ENCODE results near the gene PMEPA1. TPM values are rescaled to one million over a fixed set of nuclear protein-coding genes. Genes with fewer than 3 reads are reported as not detected.
A peak's percentile ranks its signal among the peaks of the same experiment; 100 is the strongest.

Gene PMEPA1
- total RNA-seq, 1 donor: 23.5 TPM

GRCh38 chr20:57711826-57712225, 2.0 kb upstream of the PMEPA1 start:
- Histone ChIP-seq H4K20me1 (ENCODE audit: insufficient read depth, low read length) (peaks cover 16% of the 10 kb centered on the region), H2AFZ (ENCODE audit: low read length) (no peak overlapping the region), H3K4me1 (ENCODE audit: insufficient read depth, low read length) (peaks cover 50% of the 10 kb centered on the region), H3K4me3 (ENCODE audit: insufficient read depth, low read length) (no peak overlapping the region), H3K4me2 (ENCODE audit: insufficient read depth, low read length) (no peak overlapping the region), H3K79me2 (ENCODE audit: insufficient read depth, low read length) (peaks cover 19% of the 10 kb centered on the region), H3K27ac (ENCODE audit: low read depth, low read length) (no peak overlapping the region), H3K27me3 (ENCODE audit: insufficient read depth, low read length) (no peaks in the 10 kb centered on the region), H3K36me3 (ENCODE audit: insufficient read depth, low read length) (no peaks in the 10 kb centered on the region), H3K9me3 (ENCODE audit: low read depth, low read length) (no peaks in the 10 kb centered on the region)
- no peak for TF ChIP-seq CTCF (IDR thresholded peaks at IDR 0.05; ENCODE audit: extremely low read depth, low read depth, low read length)
- DNase-seq (ENCODE audit: insufficient read length, low spot score, missing footprints): peak; percentile 25

- Histone ChIP-seq H3K27me3 (ENCODE audit: insufficient read depth, low read length) (no peaks in the 10 kb centered on the region), H4K20me1 (ENCODE audit: insufficient read depth, low read length) (peaks cover 16% of the 10 kb centered on the region), H3K9me3 (ENCODE audit: low read depth, low read length) (no peaks in the 10 kb centered on the region), H3K4me3 (ENCODE audit: insufficient read depth, low read length) (no peak overlapping the region), H3K4me1 (ENCODE audit: insufficient read depth, low read length) (peaks cover 46% of the 10 kb centered on the region), H3K27ac (ENCODE audit: low read depth, low read length) (no peak overlapping the region), H3K79me2 (ENCODE audit: insufficient read depth, low read length) (peaks cover 23% of the 10 kb centered on the region), H3K4me2 (ENCODE audit: insufficient read depth, low read length) (peak overlapping the region; percentile 96), H3K36me3 (ENCODE audit: insufficient read depth, low read length) (no peaks in the 10 kb centered on the region), H2AFZ (ENCODE audit: low read length) (peak overlapping the region; percentile 27)
- no peak for TF ChIP-seq CTCF (IDR thresholded peaks at IDR 0.05; ENCODE audit: extremely low read depth, low read depth, low read length)
- DNase-seq (ENCODE audit: insufficient read length, low spot score, missing footprints): peak; percentile 89
Observed at GRCh38 chr20:57711311-57711712, 1.5 kb upstream of the PMEPA1 start.

- peaks cover 21% of the 10 kb centered on the region for H4K20me1 ChIP-seq (ENCODE audit: insufficient read depth, low read length)
- peak; percentile 74 for DNase-seq (ENCODE audit: insufficient read length, low spot score, missing footprints)
- no peak for TF ChIP-seq CTCF (IDR thresholded peaks at IDR 0.05; ENCODE audit: extremely low read depth, low read depth, low read length)
- H3K79me2 ChIP-seq (ENCODE audit: insufficient read depth, low read length): peaks cover 28% of the 10 kb centered on the region
- no peaks in the 10 kb centered on the region for H3K9me3 ChIP-seq (ENCODE audit: low read depth, low read length)
- H2AFZ ChIP-seq (ENCODE audit: low read length): peak overlapping the region; percentile 27
- peaks cover 41% of the 10 kb centered on the region for H3K4me1 ChIP-seq (ENCODE audit: insufficient read depth, low read length)
- H3K4me2 ChIP-seq (ENCODE audit: insufficient read depth, low read length): peak overlapping the region; percentile 96
- H3K4me3 ChIP-seq (ENCODE audit: insufficient read depth, low read length): peak overlapping the region; percentile 95
- no peaks in the 10 kb centered on the region for H3K27me3 ChIP-seq (ENCODE audit: insufficient read depth, low read length)
- H3K27ac ChIP-seq (ENCODE audit: low read depth, low read length): no peak overlapping the region
- no peaks in the 10 kb centered on the region for H3K36me3 ChIP-seq (ENCODE audit: insufficient read depth, low read length)
Observed at GRCh38 chr20:57710841-57711240, 1.0 kb upstream of the PMEPA1 start.

GRCh38 chr20:57708694-57709673, 831 bp downstream of the PMEPA1 start:
- Histone ChIP-seq H4K20me1 (ENCODE audit: insufficient read depth, low read length) (peaks cover 33% of the 10 kb centered on the region), H3K4me1 (ENCODE audit: insufficient read depth, low read length) (peaks cover 34% of the 10 kb centered on the region), H3K4me3 (ENCODE audit: insufficient read depth, low read length) (peak overlapping the region; percentile 95), H3K27ac (ENCODE audit: low read depth, low read length) (peak overlapping the region; percentile 64), H3K4me2 (ENCODE audit: insufficient read depth, low read length) (peak overlapping the region; percentile 87), H3K36me3 (ENCODE audit: insufficient read depth, low read length) (no peaks in the 10 kb centered on the region), H3K27me3 (ENCODE audit: insufficient read depth, low read length) (no peaks in the 10 kb centered on the region), H2AFZ (ENCODE audit: low read length) (peak overlapping the region; percentile 82), H3K9me3 (ENCODE audit: low read depth, low read length) (no peaks in the 10 kb centered on the region), H3K79me2 (ENCODE audit: insufficient read depth, low read length) (peaks cover 45% of the 10 kb centered on the region)
- peak; percentile 94 for DNase-seq (ENCODE audit: insufficient read length, low spot score, missing footprints)
- no peak for TF ChIP-seq CTCF (IDR thresholded peaks at IDR 0.05; ENCODE audit: extremely low read depth, low read depth, low read length)
